K562 (cell line): ENCODE results near the gene MRPL48. TPM values are rescaled to one million over a fixed set of nuclear protein-coding genes. Genes with fewer than 3 reads are reported as not detected.

Experiments
- ATAC-seq: fragments of 200-7000 bp; cut with Tn5 transposase; 3 replicates; pipeline ENCODE4 v1.9.1; 2020; ENCODE audit warnings: moderate library complexity
- BruUV-seq: library from RNA; stranded (reverse); fragments of 400-500 nt; replicated peaks from 2 replicates; lab custom pipeline; 2021; lab: Mats Ljungman, UMichigan
- CTCF ChIA-PET: fragments of 300-600 bp; formaldehyde crosslinking; extraction: SDS; loops from one replicate; lab custom pipeline; 2021; ENCODE audit warnings: low intra/inter-chr PET ratio; lab: Yijun Ruan, JAX
- POLR2A ChIA-PET: fragments of 300-600, 350-650 bp; sonication (Branson Sonifier 250); formaldehyde crosslinking; extraction: SDS; loops from one replicate; lab custom pipeline; 2021; ENCODE audit warnings: antibody characterized with exemption, inconsistent platforms; lab: Yijun Ruan, JAX
- DNase-seq, 4 experiments: peaks; one replicate each; pipeline versions ENCODE4 v3.0.0 to v3.0.0-alpha.2; 2011 to 2018; ENCODE audit warnings: low spot score in 3 of 4, mixed read lengths in 3 of 4; ENCODE audit errors: extremely low read depth in 1 of 4
- FAIRE-seq: peaks from 2 replicates; lab custom pipeline; 2011; peaks lifted over from hg19 to GRCh38; lab: Jason Lieb, UNC
- H2AFZ ChIP-seq: 2 replicates; pipeline ENCODE4 v1.6.0; 2011; ENCODE audit warnings: low read depth, low read length, control low read depth, inconsistent platforms
- H3K27ac ChIP-seq: fragments of 200-600 bp; 3 replicates; pipeline ENCODE4 v1.8.0; 2011; ENCODE audit warnings: low read depth, mild to moderate bottlenecking, control low read depth, inconsistent platforms, low read length, moderate library complexity, mixed read lengths; ENCODE audit errors: extremely low read depth
- H3K27me3 ChIP-seq, 2 experiments: fragments of 300-600 bp in 1 of 2; 2 replicates in 1 of 2; 3 replicates in 1 of 2; pipeline versions ENCODE4 v1.6.0 to v1.8.0; 2011; ENCODE audit warnings: inconsistent platforms in 2 of 2, low read length in 2 of 2, mild to moderate bottlenecking in 1 of 2, mixed read lengths in 1 of 2, moderate library complexity in 1 of 2; ENCODE audit not compliant: control insufficient read depth in 2 of 2, insufficient read depth in 2 of 2
- H3K36me3 ChIP-seq: fragments of 300-600 bp; 3 replicates; pipeline ENCODE4 v1.8.0; 2011; ENCODE audit warnings: mild to moderate bottlenecking, low read length, inconsistent platforms; ENCODE audit not compliant: control insufficient read depth, insufficient read depth
- H3K4me1 ChIP-seq, 2 experiments: fragments of 200-600 bp in 1 of 2; replicated peaks in 1 of 2; 2 replicates in 1 of 2; 3 replicates in 1 of 2; pipeline versions ENCODE4 v1.5.1 to v1.8.0; 2011; ENCODE audit warnings: inconsistent platforms in 2 of 2, low read length in 2 of 2, mild to moderate bottlenecking in 1 of 2, mixed read lengths in 1 of 2, moderate library complexity in 1 of 2; ENCODE audit not compliant: control insufficient read depth in 2 of 2, insufficient read depth in 2 of 2
- H3K4me2 ChIP-seq: 2 replicates; pipeline ENCODE4 v1.6.1; 2011; ENCODE audit warnings: low read length, control low read depth, inconsistent platforms, mixed read lengths; ENCODE audit not compliant: insufficient read depth
- H3K4me3 ChIP-seq: fragments of 200-600 bp; sonication (generic), shearing (Covaris generic); 2 replicates; pipeline ENCODE4 v1.5.1; 2016; ENCODE audit warnings: control low read depth, inconsistent platforms
- H3K79me2 ChIP-seq: fragments of 200-600 bp; 3 replicates; pipeline ENCODE4 v1.8.0; 2011; ENCODE audit warnings: low read length, inconsistent platforms; ENCODE audit not compliant: control insufficient read depth, insufficient read depth
- H3K9ac ChIP-seq, 2 experiments: 2 replicates each; pipeline versions ENCODE4 v1.6.0 to v1.6.1; 2011; ENCODE audit warnings: low read depth in 2 of 2, low read length in 2 of 2, control low read depth in 1 of 2, inconsistent platforms in 1 of 2, mild to moderate bottlenecking in 1 of 2, mixed read lengths in 1 of 2; ENCODE audit not compliant: insufficient read depth in 1 of 2
- H3K9me1 ChIP-seq: one replicate; pipeline ENCODE4 v1.6.0; 2011; ENCODE audit warnings: inconsistent platforms, mild to moderate bottlenecking, low read length, moderate library complexity; ENCODE audit not compliant: control insufficient read depth, insufficient read depth
- H3K9me3 ChIP-seq: replicated peaks from 2 replicates; pipeline ENCODE4 v1.5.1; 2011; ENCODE audit warnings: low read depth, low read length, inconsistent platforms; ENCODE audit not compliant: control insufficient read depth, insufficient read depth
- H4K20me1 ChIP-seq: replicated peaks from 2 replicates; pipeline ENCODE4 v1.6.1; 2011; ENCODE audit warnings: low read length, inconsistent platforms, mixed read lengths; ENCODE audit not compliant: control insufficient read depth, insufficient read depth
- C11orf30 ChIP-seq: fragments of 450-650 bp; IDR thresholded peaks from 2 replicates; pipeline ENCODE4 v1.6.1; 2016; ENCODE audit warnings: low read depth, mild to moderate bottlenecking
- CBX5 ChIP-seq: IDR thresholded peaks from 2 replicates; pipeline ENCODE4 v1.6.1; 2014; ENCODE audit warnings: low read depth, borderline replicate concordance
- JUND ChIP-seq, 2 experiments: IDR thresholded peaks; 2 replicates in 1 of 2; 3 replicates in 1 of 2; pipeline ENCODE4 v1.6.1; 2011; ENCODE audit warnings: borderline replicate concordance in 2 of 2, low read depth in 2 of 2, low read length in 2 of 2, improper control_type of control experiment in 1 of 2, missing biosample characterization in 1 of 2, missing genetic modification characterization in 1 of 2, missing genetic modification reagents in 1 of 2
- TAF15 ChIP-seq: fragments of 200-400 bp; formaldehyde crosslinking; IDR thresholded peaks from 2 replicates; pipeline ENCODE4 v1.6.1; 2017; ENCODE audit warnings: mild to moderate bottlenecking, low read depth, low read length, moderate library complexity
- ZNF316 ChIP-seq: fragments of 450-650 bp; IDR thresholded peaks from 2 replicates; pipeline ENCODE4 v1.6.1; 2016
- WGBS: fragments of 100-300 bp; shearing (Covaris generic); methylation state at CpG from one replicate; pipeline ENCODE4 v1.1.6; 2016; ENCODE audit warnings: low coverage, mixed read lengths; ENCODE audit not compliant: insufficient coverage; ENCODE audit errors: missing lambda C conversion rate; 5-methylcytosine and 5-hydroxymethylcytosine counted together
- in situ Hi-C: fragments of 300-500 bp; cut with MboI; formaldehyde crosslinking; loops from 4 replicates; pipeline ENCODE4 v1.15.0; 2018; ENCODE audit warnings: inconsistent platforms, mixed read lengths
- intact Hi-C: fragments of 100-400 bp; cut with micrococcal nuclease; formaldehyde crosslinking; loops from 2 replicates; pipeline ENCODE4 v1.14.2; 2022
- polyA plus RNA-seq, 8 experiments: library from polyadenylated mRNA; depleted of rRNA in 4 of 8; stranded (reverse) in 5 of 8; unstranded in 3 of 8; fragments of >200 nt; fragmentation: Nextera tagmentation in 2 of 8; fragmentation: Illumina TruSeq in 1 of 8; extraction: Ambion mirVana in 2 of 8; extraction: Trizol in 1 of 8; gene quantifications; 2 replicates each; pipeline versions ENCODE4 v1.2.1 to v1.2.3, GENCODE V29; 2011 to 2014; ENCODE audit warnings: inconsistent platforms in 1 of 8, missing spikeins in 1 of 8
- total RNA-seq, 7 experiments: library from RNA; depleted of rRNA in 6 of 7; stranded (reverse); fragments of >200 nt in 6 of 7; fragmentation: Illumina TruSeq in 2 of 7; extraction: Trizol in 2 of 7; gene quantifications; 2 replicates each; pipeline versions ENCODE4 v1.2.1 to v1.2.3, GENCODE V29; 2011 to 2021; ENCODE audit warnings: low replicate concordance in 1 of 7

MRPL48 gene
- total and polyA plus RNA-seq, 9 of the 15 experiments (the other 6 are each of a cell fraction or from before 2014, with no cell fraction given): 66.0 to 237 (median 104) TPM

- intact Hi-C loops: loop anchor here (10.0 kb wide), 1 partner anchor 112 kb away; the partner anchor contains the start of genes COA4 and PAAF1
- ATAC-seq: no peak
- Histone ChIP-seq H3K4me1 (peaks cover 9 to 13% of the 10 kb centered on the region in 2 experiments; a peak in 2 of 5 replicates), H3K9ac (no peak overlapping the region), H3K4me3 (no peak overlapping the region), H3K9me3 (no peaks in the 10 kb centered on the region), H3K4me2 (no peak overlapping the region), H3K27ac (no peak overlapping the region), H3K79me2 (peaks cover 32% of the 10 kb centered on the region), H3K27me3 (no peaks in the 10 kb centered on the region), H2AFZ (no peak overlapping the region; the same call in 1 of the 2 replicates), H4K20me1 (peaks cover 15% of the 10 kb centered on the region; the same call in 1 of the 2 replicates), H3K36me3 (no peaks in the 10 kb centered on the region; the same call in 2 of the 3 replicates), H3K9me1 (no peaks in the 10 kb centered on the region)
- POLR2A ChIA-PET: interaction anchor here (0.6 to 8.1 kb wide), 3 partner anchors 16 to 108 kb away, joined by 3 to 86 read pairs (median 4); partner anchors contain the start of gene MRPL48
- in situ Hi-C loops: no loop called here
- TF ChIP-seq C11orf30 (peak; percentile 28; the same call in 1 of the 2 replicates), TAF15 (no peak), ZNF316 (peak; percentile 59)
- DNase-seq: no peak
- CTCF ChIA-PET: interaction anchor here (0.8 kb wide), 1 partner anchor 145 kb away, joined by 7 read pairs; no protein-coding TSS in a partner anchor
- no TSS peak for BruUV-seq
- no peak for FAIRE-seq
Observed at GRCh38 chr11:73762732-73763131, 24.9 kb upstream of the MRPL48 start.

- Histone ChIP-seq H3K27ac (no peak overlapping the region), H3K36me3 (no peaks in the 10 kb centered on the region; the same call in 2 of the 3 replicates), H3K4me1 (peaks cover 4 to 10% of the 10 kb centered on the region in 2 experiments; a peak in 2 of 5 replicates), H4K20me1 (no peaks in the 10 kb centered on the region), H3K79me2 (no peaks in the 10 kb centered on the region), H3K4me2 (no peak overlapping the region)
- intact Hi-C loops: loop anchor here (10.0 kb wide), 1 partner anchor 108 kb away; the partner anchor contains the start of genes COA4 and PAAF1
- WGBS: 22% methylated on average over 1 of the region's 1 CpG
- ATAC-seq (no peak; the same call in 2 of the 3 replicates), DNase-seq (no peak)
- TF ChIP-seq CBX5: no peak
- TF ChIP-seq JUND (IDR thresholded peaks at IDR 0.05; ENCODE audit: borderline replicate concordance, low read depth, low read length): peak; percentile 20; the same call in 1 of the 2 replicates
- no peak for TF ChIP-seq JUND (tag; IDR thresholded peaks at IDR 0.05; ENCODE audit: borderline replicate concordance, low read depth, low read length)
- TF ChIP-seq, all 486 proteins: peak for 1
- FAIRE-seq: no peak
- in situ Hi-C loops: no loop called here
- H3K4me3 ChIP-seq: no peak overlapping the region
- BruUV-seq: no TSS peak
- no peaks in the 10 kb centered on the region for H3K27me3 ChIP-seq
- no peaks in the 10 kb centered on the region for H3K9me1 ChIP-seq
- POLR2A ChIA-PET: interaction anchor here (1.3 to 8.1 kb wide), 3 partner anchors 12 to 20 kb away, joined by 4 to 86 read pairs (median 5); partner anchors contain the start of gene MRPL48
- H2AFZ ChIP-seq: no peak overlapping the region; the same call in 1 of the 2 replicates
- H3K9me3 ChIP-seq: no peaks in the 10 kb centered on the region
- CTCF ChIA-PET: no interaction called here
- no peak overlapping the region for H3K9ac ChIP-seq
Observed at GRCh38 chr11:73766763-73767162, 20.9 kb upstream of the MRPL48 start.
